Muscle of leg (tissue), 16 donors: Measurements from ENCODE around the gene ALKBH5. TPM values are rescaled to one million over a fixed set of nuclear protein-coding genes. Genes with fewer than 3 reads are reported as not detected.

ENCODE experiments used
- DNase-seq: peaks from one replicate; pipeline ENCODE4 v3.0.0; 2013
- H3K27ac ChIP-seq: one replicate; pipeline ENCODE4 v1.5.1; 2013; ENCODE audit warnings: mild to moderate bottlenecking, low read length, control low read depth
- H3K27me3 ChIP-seq: one replicate; pipeline ENCODE4 v1.6.1; 2013; ENCODE audit warnings: low read length; ENCODE audit not compliant: control insufficient read depth, insufficient read depth
- H3K36me3 ChIP-seq: one replicate; pipeline ENCODE4 v1.6.1; 2013; ENCODE audit warnings: low read length; ENCODE audit not compliant: control insufficient read depth, insufficient read depth
- H3K4me1 ChIP-seq: one replicate; pipeline ENCODE4 v1.6.1; 2013; ENCODE audit warnings: low read length; ENCODE audit not compliant: control insufficient read depth, insufficient read depth
- H3K4me3 ChIP-seq: one replicate; pipeline ENCODE4 v1.5.1; 2013; ENCODE audit warnings: low read length, control low read depth
- H3K9me3 ChIP-seq: replicated peaks from 2 replicates; pipeline ENCODE4 v1.6.1; 2013; ENCODE audit warnings: low read depth, low read length; ENCODE audit not compliant: control insufficient read depth
- WGBS: methylation state at CpG from one replicate; pipeline ENCODE4 v1.1.5; 2013; ENCODE audit warnings: missing lambda C conversion rate; ENCODE audit not compliant: insufficient coverage; 5-methylcytosine and 5-hydroxymethylcytosine counted together
- long read RNA-seq, 11 donors: transcript quantifications; one replicate each; lab custom pipeline, GENCODE V29; 2026
- polyA plus RNA-seq, 8 donors: library from polyadenylated mRNA; unstranded; fragments of 120-200 nt; gene quantifications; one replicate each; pipeline versions ENCODE4 v1.2.1 to v1.2.3, GENCODE V29; 2013; ENCODE audit warnings: inconsistent platforms in 1 of 8, low replicate concordance in 1 of 8; ENCODE audit not compliant: insufficient read length in 8 of 8, insufficient read depth in 1 of 8
- total RNA-seq: library from RNA; stranded (reverse); fragments of 120-200 nt; gene quantifications from one replicate; pipeline ENCODE4 v1.2.4, GENCODE V29; 2013

The ALKBH5 gene
- total RNA-seq (56.5 TPM), polyA plus RNA-seq (10 to 100 TPM; 60.8 to 72.3 (median 67.4) TPM)
- long read RNA-seq, donor 1, transcript ALKBH5-201 (4 exons, 2,748 nt) = major isoform, 5 of 5 reads
- long read RNA-seq, donor 1, partial matches to known transcripts = 0 of 5 reads
- long read RNA-seq, donor 1, other reads (novel, unspliced or antisense) = 0 of 5 reads
- long read RNA-seq, donor 2, partial matches to known transcripts = 6 of 9 reads
- long read RNA-seq, donor 2, other reads (novel, unspliced or antisense) = 0 of 9 reads
- long read RNA-seq, donor 3, transcript ALKBH5-201 (4 exons, 2,748 nt) = major isoform, 21 of 58 reads
- long read RNA-seq, donor 3, partial matches to known transcripts = 34 of 58 reads
- long read RNA-seq, donor 3, other reads (novel, unspliced or antisense) = 0 of 58 reads
- long read RNA-seq, donor 4, partial matches to known transcripts = 12 of 16 reads
- long read RNA-seq, donor 4, other reads (novel, unspliced or antisense) = 0 of 16 reads
- long read RNA-seq, donor 5, transcript ALKBH5-201 (4 exons, 2,748 nt) = major isoform, 17 of 26 reads
- long read RNA-seq, donor 5, partial matches to known transcripts = 8 of 26 reads
- long read RNA-seq, donor 5, other reads (novel, unspliced or antisense) = 0 of 26 reads
- long read RNA-seq, donor 6, transcript ALKBH5-201 (4 exons, 2,748 nt) = major isoform, 18 of 23 reads
- long read RNA-seq, donor 6, partial matches to known transcripts = 5 of 23 reads
- long read RNA-seq, donor 6, other reads (novel, unspliced or antisense) = 0 of 23 reads
- long read RNA-seq, donor 7, transcript ALKBH5-201 (4 exons, 2,748 nt) = major isoform, 7 of 16 reads
- long read RNA-seq, donor 7, partial matches to known transcripts = 9 of 16 reads
- long read RNA-seq, donor 7, other reads (novel, unspliced or antisense) = 0 of 16 reads
- long read RNA-seq, donor 8, transcript ALKBH5-201 (4 exons, 2,748 nt) = major isoform, 5 of 15 reads
- long read RNA-seq, donor 8, partial matches to known transcripts = 10 of 15 reads
- long read RNA-seq, donor 8, other reads (novel, unspliced or antisense) = 0 of 15 reads
- long read RNA-seq, donor 9, transcript ALKBH5-201 (4 exons, 2,748 nt) = major isoform, 11 of 50 reads
- long read RNA-seq, donor 9, partial matches to known transcripts = 31 of 50 reads
- long read RNA-seq, donor 9, other reads (novel, unspliced or antisense) = 8 of 50 reads
- long read RNA-seq, donor 10, transcript ALKBH5-201 (4 exons, 2,748 nt) = major isoform, 8 of 13 reads
- long read RNA-seq, donor 10, partial matches to known transcripts = 5 of 13 reads
- long read RNA-seq, donor 10, other reads (novel, unspliced or antisense) = 0 of 13 reads
- long read RNA-seq, donor 11, transcript ALKBH5-201 (4 exons, 2,748 nt) = major isoform, 10 of 10 reads
- long read RNA-seq, donor 11, partial matches to known transcripts = 0 of 10 reads
- long read RNA-seq, donor 11, other reads (novel, unspliced or antisense) = 0 of 10 reads

- peaks cover 53% of the 10 kb centered on the region for H3K4me1 ChIP-seq
Measured at GRCh38 chr17:18183334-18184142, at the start of gene ALKBH5. Gene ALKBH5 (plus strand): TSS chr17:18183828. CDS start chr17:18184244, 416 bp downstream.

GRCh38 chr17:18136357-18136756, 47.3 kb upstream of the ALKBH5 start:
- no peak for DNase-seq
- H3K4me3 ChIP-seq = no peak overlapping the region
- no peaks in the 10 kb centered on the region for H3K9me3 ChIP-seq
- WGBS = 75% methylated on average over 19 of the region's 19 CpGs
- no peak overlapping the region for H3K27ac ChIP-seq
- H3K36me3 ChIP-seq = no peaks in the 10 kb centered on the region
- no peaks in the 10 kb centered on the region for H3K27me3 ChIP-seq
- peaks cover 6% of the 10 kb centered on the region for H3K4me1 ChIP-seq

More at GRCh38 chr17:18183334-18184142, at the start of gene ALKBH5:
- Histone ChIP-seq H3K27me3 (no peaks in the 10 kb centered on the region), H3K9me3 (no peaks in the 10 kb centered on the region), H3K27ac (peak within 1 kb of the TSS; percentile 100), H3K4me3 (peak within 1 kb of the TSS; percentile 80), H3K36me3 (peaks cover 27% of the 10 kb centered on the region)
- DNase-seq = peak; percentile 100
- under 1% methylated on average over 98 of the region's 98 CpGs for WGBS

GRCh38 chr17:18138065-18138749, 45.4 kb upstream of the ALKBH5 start:
- Histone ChIP-seq H3K4me3 (no peak overlapping the region), H3K27me3 (no peaks in the 10 kb centered on the region), H3K36me3 (no peaks in the 10 kb centered on the region), H3K4me1 (peaks cover 6% of the 10 kb centered on the region), H3K27ac (no peak overlapping the region), H3K9me3 (no peaks in the 10 kb centered on the region)
- WGBS = 68% methylated on average over 6 of the region's 8 CpGs
- no peak for DNase-seq

- Histone ChIP-seq H3K27ac (no peak overlapping the region), H3K4me3 (no peak overlapping the region), H3K9me3 (no peaks in the 10 kb centered on the region), H3K27me3 (no peaks in the 10 kb centered on the region), H3K4me1 (peaks cover 6% of the 10 kb centered on the region), H3K36me3 (no peaks in the 10 kb centered on the region)
- WGBS = no CpG with 5 or more reads among the region's 2 CpGs
- DNase-seq = no peak
Measured at GRCh38 chr17:18139092-18139491, 44.5 kb upstream of the ALKBH5 start.

- DNase-seq = no peak
- Histone ChIP-seq H3K27me3 (no peaks in the 10 kb centered on the region), H3K4me3 (no peak overlapping the region), H3K9me3 (no peaks in the 10 kb centered on the region), H3K27ac (no peak overlapping the region), H3K36me3 (no peaks in the 10 kb centered on the region), H3K4me1 (peaks cover 6% of the 10 kb centered on the region)
- WGBS = 67% methylated on average over 13 of the region's 14 CpGs
Measured at GRCh38 chr17:18139498-18139897, 44.1 kb upstream of the ALKBH5 start.

- 55% methylated on average over 1 of the region's 3 CpGs for WGBS
- Histone ChIP-seq H3K4me1 (peaks cover 6% of the 10 kb centered on the region), H3K27ac (no peak overlapping the region), H3K27me3 (no peaks in the 10 kb centered on the region), H3K4me3 (no peak overlapping the region), H3K9me3 (no peaks in the 10 kb centered on the region), H3K36me3 (no peaks in the 10 kb centered on the region)
- DNase-seq = no peak
Measured at GRCh38 chr17:18139949-18140348, 43.7 kb upstream of the ALKBH5 start.

- Histone ChIP-seq H3K27me3 (no peaks in the 10 kb centered on the region), H3K4me1 (peaks cover 6% of the 10 kb centered on the region), H3K27ac (no peak overlapping the region), H3K4me3 (no peak overlapping the region), H3K9me3 (no peaks in the 10 kb centered on the region), H3K36me3 (no peaks in the 10 kb centered on the region)
- DNase-seq = no peak
- 80% methylated on average over 1 of the region's 3 CpGs for WGBS
Measured at GRCh38 chr17:18140648-18141047, 43.0 kb upstream of the ALKBH5 start.

- DNase-seq = peak; percentile 70
- Histone ChIP-seq H3K4me1 (peaks cover 6% of the 10 kb centered on the region), H3K27me3 (no peaks in the 10 kb centered on the region), H3K36me3 (no peaks in the 10 kb centered on the region), H3K27ac (no peak overlapping the region), H3K9me3 (no peaks in the 10 kb centered on the region), H3K4me3 (no peak overlapping the region)
- 51% methylated on average over 5 of the region's 9 CpGs for WGBS
Measured at GRCh38 chr17:18141210-18141803, 42.3 kb upstream of the ALKBH5 start.
